WTC11 (cell line): Measurements from ENCODE around the gene SPEM1. TPM values are rescaled to one million over a fixed set of nuclear protein-coding genes. Genes with fewer than 3 reads are reported as not detected.

Experiments used
- ATAC-seq: fragments of 200-7000 bp; cut with Tn5 transposase; 2 replicates; pipeline ENCODE4 v1.10.0; 2021; ENCODE audit warnings: mild to moderate bottlenecking, moderate library complexity
- CTCF ChIA-PET: fragments of 300-600 bp; sonication (Branson Sonifier 250); formaldehyde crosslinking; loops from one replicate; lab custom pipeline; 2021; ENCODE audit warnings: antibody characterized with exemption; lab: Charles Lee
- POLR2A ChIA-PET: fragments of 350-600 bp; sonication (Branson Sonifier 250); formaldehyde crosslinking; loops from one replicate; lab custom pipeline; 2021; ENCODE audit warnings: antibody characterized with exemption; lab: Charles Lee
- DNase-seq: peaks from one replicate; pipeline ENCODE4 v3.0.0; 2021; ENCODE audit warnings: low spot score
- H3K27ac Mint-ChIP-seq: 2 replicates; pipeline ENCODE4 v1.8.0; 2021; ENCODE audit warnings: mixed read lengths
- H3K27me3 Mint-ChIP-seq: 2 replicates; pipeline ENCODE4 v1.8.0; 2021; ENCODE audit warnings: low read depth, mild to moderate bottlenecking, moderate library complexity, mixed read lengths
- H3K36me3 Mint-ChIP-seq: 2 replicates; pipeline ENCODE4 v1.8.0; 2021; ENCODE audit warnings: mixed read lengths
- H3K4me1 Mint-ChIP-seq: 2 replicates; pipeline ENCODE4 v1.8.0; 2022; ENCODE audit warnings: mixed read lengths
- H3K4me3 Mint-ChIP-seq: 2 replicates; pipeline ENCODE4 v1.8.0; 2021; ENCODE audit warnings: mild to moderate bottlenecking, moderate library complexity, mixed read lengths
- H3K9me3 Mint-ChIP-seq: 2 replicates; pipeline ENCODE4 v1.8.0; 2021; ENCODE audit warnings: mixed read lengths
- AFF4 ChIP-seq: sonication (generic); formaldehyde crosslinking; IDR thresholded peaks from 2 replicates; pipeline ENCODE4 v1.8.1; 2023; ENCODE audit warnings: mild to moderate bottlenecking, missing genetic modification reagents, borderline replicate concordance
- ATF3 ChIP-seq: sonication (generic); formaldehyde crosslinking; conservative IDR thresholded peaks from 2 replicates; pipeline ENCODE4 v1.8.1; 2022; ENCODE audit warnings: mild to moderate bottlenecking, missing genetic modification reagents
- CREM ChIP-seq: sonication (generic); formaldehyde crosslinking; IDR thresholded peaks from 2 replicates; pipeline ENCODE4 v1.8.1; 2022; ENCODE audit warnings: mild to moderate bottlenecking, missing genetic modification reagents, moderate library complexity
- E2F1 ChIP-seq: sonication (generic); formaldehyde crosslinking; IDR thresholded peaks from 2 replicates; pipeline ENCODE4 v1.8.0; 2022; ENCODE audit warnings: mild to moderate bottlenecking, missing genetic modification reagents
- E2F4 ChIP-seq: sonication (generic); formaldehyde crosslinking; IDR thresholded peaks from 2 replicates; pipeline ENCODE4 v1.8.1; 2022; ENCODE audit warnings: low read depth, mild to moderate bottlenecking, moderate library complexity, missing genetic modification reagents, borderline replicate concordance
- E2F5 ChIP-seq: sonication (generic); formaldehyde crosslinking; IDR thresholded peaks from 2 replicates; pipeline ENCODE4 v1.8.1; 2022; ENCODE audit warnings: mild to moderate bottlenecking, moderate library complexity, missing genetic modification reagents
- ELF4 ChIP-seq: sonication (generic); formaldehyde crosslinking; IDR thresholded peaks from 2 replicates; pipeline ENCODE4 v1.8.1; 2022; ENCODE audit warnings: low read depth, mild to moderate bottlenecking, moderate library complexity, missing genetic modification reagents
- FOXP1 ChIP-seq: sonication (generic); formaldehyde crosslinking; IDR thresholded peaks from 2 replicates; pipeline ENCODE4 v1.8.0; 2022; ENCODE audit warnings: missing genetic modification reagents, mild to moderate bottlenecking, moderate library complexity, borderline replicate concordance
- GRHL2 ChIP-seq: fragments of 250-450 bp; sonication (Bioruptor Pico); IDR thresholded peaks from 2 replicates; pipeline ENCODE4 v1.8.0; 2022; ENCODE audit warnings: mild to moderate bottlenecking, moderate library complexity; ENCODE audit not compliant: insufficient replicate concordance, severe bottlenecking
- IRF1 ChIP-seq: sonication (generic); formaldehyde crosslinking; IDR thresholded peaks from 2 replicates; pipeline ENCODE4 v1.8.0; 2023; ENCODE audit warnings: missing genetic modification reagents
- MYBL2 ChIP-seq: sonication (generic); formaldehyde crosslinking; IDR thresholded peaks from 2 replicates; pipeline ENCODE4 v1.8.1; 2023; ENCODE audit warnings: mild to moderate bottlenecking, moderate library complexity, missing genetic modification reagents
- RELA ChIP-seq: sonication (generic); formaldehyde crosslinking; IDR thresholded peaks from 2 replicates; pipeline ENCODE4 v1.8.1; 2022; ENCODE audit warnings: missing genetic modification reagents, mild to moderate bottlenecking, borderline replicate concordance
- RORB ChIP-seq: fragments of 250-450 bp; sonication (Bioruptor Pico); IDR thresholded peaks from 2 replicates; pipeline ENCODE4 v1.9.0; 2021; ENCODE audit warnings: mild to moderate bottlenecking
- SOX15 ChIP-seq: fragments of 250-450 bp; sonication (Bioruptor Pico); IDR thresholded peaks from 2 replicates; pipeline ENCODE4 v1.9.0; 2021; ENCODE audit warnings: mild to moderate bottlenecking
- TEAD1 ChIP-seq: sonication (generic); formaldehyde crosslinking; IDR thresholded peaks from 2 replicates; pipeline ENCODE4 v1.8.0; 2022; ENCODE audit warnings: mild to moderate bottlenecking, missing genetic modification reagents
- TEAD4 ChIP-seq: sonication (generic); formaldehyde crosslinking; IDR thresholded peaks from 2 replicates; pipeline ENCODE4 v1.8.0; 2022; ENCODE audit warnings: mild to moderate bottlenecking, missing genetic modification reagents
- USF2 ChIP-seq: sonication (generic); formaldehyde crosslinking; IDR thresholded peaks from 2 replicates; pipeline ENCODE4 v1.8.1; 2023; ENCODE audit warnings: mild to moderate bottlenecking, missing genetic modification reagents, moderate library complexity
- ZNF121 ChIP-seq: sonication (generic); formaldehyde crosslinking; IDR thresholded peaks from 2 replicates; pipeline ENCODE4 v1.8.0; 2023; ENCODE audit warnings: missing genetic modification reagents
- ZNF219 ChIP-seq: sonication (generic); formaldehyde crosslinking; IDR thresholded peaks from 2 replicates; pipeline ENCODE4 v1.8.0; 2023; ENCODE audit warnings: missing genetic modification reagents, mild to moderate bottlenecking, borderline replicate concordance
- ZNF263 ChIP-seq: sonication (generic); formaldehyde crosslinking; IDR thresholded peaks from 2 replicates; pipeline ENCODE4 v1.8.1; 2022; ENCODE audit warnings: low read depth, mild to moderate bottlenecking, moderate library complexity, missing genetic modification reagents
- ZNF396 ChIP-seq: fragments of 250-450 bp; sonication (Bioruptor Pico); IDR thresholded peaks from 2 replicates; pipeline ENCODE4 v1.8.0; 2021; ENCODE audit warnings: mild to moderate bottlenecking, moderate library complexity, borderline replicate concordance
- ZNF416 ChIP-seq: fragments of 250-450 bp; sonication (Bioruptor Pico); IDR thresholded peaks from 2 replicates; pipeline ENCODE4 v1.9.0; 2021; ENCODE audit warnings: mild to moderate bottlenecking, inconsistent platforms
- ZNF671 ChIP-seq: fragments of 250-450 bp; sonication (Bioruptor Pico); IDR thresholded peaks from 2 replicates; pipeline ENCODE4 v1.8.0; 2021; ENCODE audit warnings: mild to moderate bottlenecking
- total RNA-seq: library from RNA; stranded (reverse); gene quantifications from 3 replicates; pipeline ENCODE4 v1.2.3, GENCODE V29; 2021

SPEM1 gene
- total RNA-seq, 1 experiment from 2014 or later: 0.35 TPM

- TF ChIP-seq E2F5 (CRISPR knock-in tag) (no peak), ZNF671 (CRISPR knock-in tag) (no peak), ZNF219 (CRISPR knock-in tag) (no peak), CREM (CRISPR knock-in tag) (no peak), SOX15 (CRISPR knock-in tag) (no peak), ZNF263 (CRISPR knock-in tag) (no peak), ZNF416 (CRISPR knock-in tag) (0 out of 2 replicates have a peak, but pooled peaks have one; percentile 43)
- ATAC-seq (no peak; the same call in 1 of the 2 replicates), DNase-seq (peak; percentile 64)
- Mint-ChIP-seq H3K4me3 (peak overlapping the region; percentile 97), H3K36me3 (no peaks in the 10 kb centered on the region; the same call in 1 of the 2 replicates), H3K27ac (peak overlapping the region; percentile 98), H3K27me3 (peaks cover 35% of the 10 kb centered on the region), H3K9me3 (no peaks in the 10 kb centered on the region), H3K4me1 (peaks cover 38% of the 10 kb centered on the region)
- ChIA-PET POLR2A (interaction anchor here (0.6 to 2.4 kb wide), 6 partner anchors 21 to 159 kb away, joined by 3 to 15 read pairs (median 5); partner anchors contain the start of genes POLR2A, SLC2A4 and TMEM256), CTCF (interaction anchor here (0.6 to 3.8 kb wide), 17 partner anchors 21 to 679 kb away, joined by 3 to 21 read pairs (median 5); partner anchors contain the start of genes NLGN2, PLSCR3, SPEM1 and TMEM256)
Observed at GRCh38 chr17:7440834-7441195, 20.7 kb downstream of the SPEM1 start.

GRCh38 chr17:7441266-7441665, 21.1 kb downstream of the SPEM1 start:
- ChIA-PET CTCF (interaction anchor here (0.6 to 3.8 kb wide), 17 partner anchors 21 to 679 kb away, joined by 3 to 21 read pairs (median 5); partner anchors contain the start of genes NLGN2, PLSCR3, SPEM1 and TMEM256), POLR2A (interaction anchor here (0.5 to 2.4 kb wide), 7 partner anchors 22 to 159 kb away, joined by 3 to 15 read pairs (median 3); partner anchors contain the start of genes POLR2A, SLC2A4 and TMEM256)
- Mint-ChIP-seq H3K9me3 (no peaks in the 10 kb centered on the region), H3K4me3 (peak overlapping the region; percentile 97), H3K4me1 (peaks cover 38% of the 10 kb centered on the region), H3K27me3 (peaks cover 37% of the 10 kb centered on the region), H3K36me3 (no peaks in the 10 kb centered on the region; the same call in 1 of the 2 replicates)
- ATAC-seq: no peak
- DNase-seq: no peak
- TF ChIP-seq TEAD4 (CRISPR knock-in tag) (no peak), ELF4 (CRISPR knock-in tag) (no peak), RORB (CRISPR knock-in tag) (no peak), AFF4 (CRISPR knock-in tag) (no peak)
- TF ChIP-seq, all 79 proteins: peak for 0
- H3K27ac Mint-ChIP-seq: peak overlapping the region; percentile 80

GRCh38 chr17:7442142-7442541, 22.0 kb downstream of the SPEM1 start:
- Mint-ChIP-seq H3K36me3 (no peaks in the 10 kb centered on the region; the same call in 1 of the 2 replicates), H3K4me1 (peaks cover 42% of the 10 kb centered on the region), H3K4me3 (peak overlapping the region; percentile 97), H3K9me3 (no peaks in the 10 kb centered on the region), H3K27me3 (peaks cover 42% of the 10 kb centered on the region), H3K27ac (no peak overlapping the region)
- DNase-seq: no peak
- POLR2A ChIA-PET: interaction anchor here (0.9 to 2.4 kb wide), 2 partner anchors 35 to 42 kb away, joined by 3 to 15 read pairs; partner anchors contain the start of gene POLR2A
- CTCF ChIA-PET: interaction anchor here (1.2 to 3.8 kb wide), 5 partner anchors 37 to 86 kb away, joined by 3 to 21 read pairs (median 13); partner anchors contain the start of genes PLSCR3, TMEM256, TMEM95 and ZBTB4
- no peak for TF ChIP-seq USF2
- TF ChIP-seq ZNF121 (CRISPR knock-in tag): no peak
- no peak for TF ChIP-seq TEAD1 (CRISPR knock-in tag)
- no peak for TF ChIP-seq MYBL2
- TF ChIP-seq FOXP1 (CRISPR knock-in tag): no peak
- TF ChIP-seq E2F4: no peak
- TF ChIP-seq ZNF416 (CRISPR knock-in tag): no peak
- no peak for TF ChIP-seq GRHL2 (CRISPR knock-in tag)
- TF ChIP-seq RELA: no peak
- TF ChIP-seq ATF3: no peak
- TF ChIP-seq ZNF396 (CRISPR knock-in tag): no peak
- no peak for TF ChIP-seq E2F1 (CRISPR knock-in tag)
- TF ChIP-seq IRF1 (CRISPR knock-in tag): no peak
- ATAC-seq: no peak
